DND-41 (cell line): ENCODE data around the gene KCNQ5.

ENCODE experiments used
- ATAC-seq: fragments of 200-7000 bp; cut with Tn5 transposase; 3 replicates; pipeline ENCODE4 v1.9.1; 2021; ENCODE audit warnings: low read depth; ENCODE audit not compliant: insufficient read depth
- DNase-seq: peaks from one replicate; pipeline ENCODE4 v3.0.0-alpha.2; 2020
- H2AFZ ChIP-seq: 2 replicates; pipeline ENCODE4 v1.6.0; 2012; ENCODE audit warnings: low read depth, low read length
- H3K27ac ChIP-seq: 2 replicates; pipeline ENCODE4 v1.5.1; 2012; ENCODE audit warnings: low read length, inconsistent platforms
- H3K27me3 ChIP-seq: fragments of 200-600 bp; sonication (generic); 2 replicates; pipeline ENCODE4 v1.6.0; 2012; ENCODE audit warnings: low read length, mild to moderate bottlenecking, inconsistent platforms; ENCODE audit not compliant: insufficient read depth, poor library complexity
- H3K36me3 ChIP-seq: 2 replicates; pipeline ENCODE4 v1.5.1; 2012; ENCODE audit warnings: low read length, inconsistent platforms; ENCODE audit not compliant: insufficient read depth
- H3K4me1 ChIP-seq: 2 replicates; pipeline ENCODE4 v1.5.1; 2012; ENCODE audit warnings: mild to moderate bottlenecking, low read length; ENCODE audit not compliant: insufficient read depth
- H3K4me2 ChIP-seq: 2 replicates; pipeline ENCODE4 v1.6.0; 2012; ENCODE audit warnings: mild to moderate bottlenecking, moderate library complexity, low read length, inconsistent platforms; ENCODE audit not compliant: insufficient read depth
- H3K4me3 ChIP-seq, 2 experiments: fragments of 200-600 bp in 1 of 2; shearing (Covaris generic) in 1 of 2; 2 replicates each; pipeline ENCODE4 v1.5.1; 2012 to 2016; ENCODE audit warnings: inconsistent platforms in 2 of 2, low read length in 2 of 2, mild to moderate bottlenecking in 2 of 2, low read depth in 1 of 2, moderate library complexity in 1 of 2
- H3K79me2 ChIP-seq: 2 replicates; pipeline ENCODE4 v1.6.0; 2012; ENCODE audit warnings: low read length, inconsistent platforms; ENCODE audit not compliant: insufficient read depth
- H3K9ac ChIP-seq: 2 replicates; pipeline ENCODE4 v1.6.0; 2012; ENCODE audit warnings: low read depth, mild to moderate bottlenecking, inconsistent platforms, low read length, moderate library complexity
- H3K9me3 ChIP-seq: 2 replicates; pipeline ENCODE4 v1.5.1; 2012; ENCODE audit warnings: low read length, moderate library complexity, mild to moderate bottlenecking, inconsistent platforms; ENCODE audit not compliant: insufficient read depth, severe bottlenecking
- H4K20me1 ChIP-seq: 2 replicates; pipeline ENCODE4 v1.6.0; 2012; ENCODE audit warnings: low read length; ENCODE audit not compliant: insufficient read depth
- CTCF ChIP-seq: IDR thresholded peaks from 2 replicates; pipeline ENCODE4 v1.5.1; 2012; ENCODE audit warnings: borderline replicate concordance, low read length, moderate library complexity, mild to moderate bottlenecking; ENCODE audit not compliant: poor library complexity, severe bottlenecking; ENCODE audit errors: extremely low read depth
- EZH2 ChIP-seq: IDR thresholded peaks from 3 replicates; pipeline ENCODE4 v1.6.1; 2012; ENCODE audit warnings: borderline replicate concordance, low read depth, mild to moderate bottlenecking, moderate library complexity, low read length, inconsistent platforms; ENCODE audit not compliant: severe bottlenecking

The KCNQ5 gene

GRCh38 chr6:73085443-73085871, 463.6 kb downstream of the KCNQ5 start:
- Histone ChIP-seq H3K4me2 (no peak overlapping the region), H2AFZ (no peak overlapping the region), H4K20me1 (no peaks in the 10 kb centered on the region), H3K79me2 (no peaks in the 10 kb centered on the region), H3K36me3 (no peaks in the 10 kb centered on the region), H3K27me3 (no peaks in the 10 kb centered on the region), H3K9me3 (no peaks in the 10 kb centered on the region), H3K4me1 (no peaks in the 10 kb centered on the region), H3K9ac (no peak overlapping the region), H3K27ac (no peak overlapping the region), H3K4me3 (no peak overlapping the region)
- DNase-seq (no peak), ATAC-seq (no peak)
- no peak for TF ChIP-seq CTCF
- no peak for TF ChIP-seq EZH2

GRCh38 chr6:73086726-73087125, 464.9 kb downstream of the KCNQ5 start:
- no peaks in the 10 kb centered on the region for H3K27me3 ChIP-seq
- H3K4me1 ChIP-seq: no peaks in the 10 kb centered on the region

GRCh38 chr6:73088138-73088813, 466.4 kb downstream of the KCNQ5 start:
- H3K4me3 ChIP-seq: no peak overlapping the region
- H3K27me3 ChIP-seq: no peaks in the 10 kb centered on the region
- H3K9me3 ChIP-seq: no peaks in the 10 kb centered on the region
- no peak for TF ChIP-seq CTCF
- no peak for TF ChIP-seq EZH2
- no peak overlapping the region for H2AFZ ChIP-seq
- ATAC-seq (no peak), DNase-seq (no peak)
- H3K9ac ChIP-seq: no peak overlapping the region
- no peaks in the 10 kb centered on the region for H4K20me1 ChIP-seq
- H3K4me1 ChIP-seq: no peaks in the 10 kb centered on the region
- H3K27ac ChIP-seq: no peak overlapping the region
- no peaks in the 10 kb centered on the region for H3K79me2 ChIP-seq
- no peaks in the 10 kb centered on the region for H3K36me3 ChIP-seq
- H3K4me2 ChIP-seq: no peak overlapping the region

More at GRCh38 chr6:73086726-73087125, 464.9 kb downstream of the KCNQ5 start:
- ATAC-seq: no peak
- Histone ChIP-seq H3K4me3 (no peak overlapping the region), H3K79me2 (no peaks in the 10 kb centered on the region), H4K20me1 (no peaks in the 10 kb centered on the region), H3K4me2 (no peak overlapping the region), H3K27ac (no peak overlapping the region), H3K9ac (no peak overlapping the region), H2AFZ (no peak overlapping the region), H3K9me3 (no peaks in the 10 kb centered on the region), H3K36me3 (no peaks in the 10 kb centered on the region)
- TF ChIP-seq CTCF (no peak), EZH2 (no peak)
- no peak for DNase-seq
